Naive thymus-derived CD4-positive, alpha-beta T cell (primary cell): Measurements from ENCODE around the gene NRG3. TPM values are rescaled to one million over a fixed set of nuclear protein-coding genes. Genes with fewer than 3 reads are reported as not detected.

ENCODE experiments used
- ATAC-seq: fragments of 150-1000 bp; cut with Tn5 transposase; 2 replicates; pipeline ENCODE4 v1.10.0; 2021; ENCODE audit warnings: mild to moderate bottlenecking, moderate library complexity
- CTCF ChIA-PET: fragments of 350-600 bp; sonication (Branson Sonifier 250); formaldehyde crosslinking; loops from one replicate; lab custom pipeline; 2021; ENCODE audit warnings: antibody characterized with exemption; lab: Charles Lee
- POLR2A ChIA-PET: fragments of 350-600 bp; sonication (Branson Sonifier 250); formaldehyde crosslinking; loops from one replicate; lab custom pipeline; 2021; ENCODE audit warnings: antibody characterized with exemption, inconsistent platforms; lab: Charles Lee
- DNase-seq, 9 donors: peaks; one replicate each; pipeline versions ENCODE4 v3.0.0 to v3.0.0-alpha.2; 2020 to 2022; ENCODE audit warnings: mixed read lengths in 1 of 9
- H3K27ac ChIP-seq: one replicate; pipeline ENCODE4 v1.7.0; 2013; ENCODE audit warnings: mild to moderate bottlenecking, low read depth, low read length, moderate library complexity
- H3K27me3 ChIP-seq, 2 donors: one replicate each; pipeline ENCODE4 v1.7.0; 2013; ENCODE audit warnings: low read length in 2 of 2, mild to moderate bottlenecking in 2 of 2, moderate library complexity in 2 of 2; ENCODE audit not compliant: control insufficient read depth in 2 of 2, insufficient read depth in 2 of 2
- H3K36me3 ChIP-seq, 3 experiments: 1 replicate in 2 of 3; 2 replicates in 1 of 3; pipeline ENCODE4 v1.7.0; 2013; ENCODE audit warnings: low read length in 3 of 3, mild to moderate bottlenecking in 3 of 3, moderate library complexity in 1 of 3; ENCODE audit not compliant: insufficient read depth in 3 of 3, control insufficient read depth in 2 of 3
- H3K4me1 ChIP-seq, 2 donors: one replicate each; pipeline ENCODE4 v1.7.0; 2013; ENCODE audit warnings: low read length in 2 of 2, mild to moderate bottlenecking in 2 of 2, moderate library complexity in 1 of 2; ENCODE audit not compliant: control insufficient read depth in 2 of 2, insufficient read depth in 2 of 2
- H3K4me3 ChIP-seq: 2 replicates; pipeline ENCODE4 v1.7.0; 2013; ENCODE audit warnings: mild to moderate bottlenecking, low read length
- H3K9me3 ChIP-seq, 3 experiments: 1 replicate in 2 of 3; 2 replicates in 1 of 3; pipeline ENCODE4 v1.7.0; 2013; ENCODE audit warnings: low read length in 3 of 3; ENCODE audit not compliant: control insufficient read depth in 2 of 3
- H3K27ac Mint-ChIP-seq, 9 donors: one replicate each; pipeline ENCODE4 v1.8.0; 2020 to 2022; ENCODE audit warnings: mixed read lengths in 9 of 9, mild to moderate bottlenecking in 8 of 9, moderate library complexity in 5 of 9, inconsistent platforms in 2 of 9
- H3K27me3 Mint-ChIP-seq, 5 donors: one replicate each; pipeline ENCODE4 v1.8.0; 2021 to 2022; ENCODE audit warnings: mixed read lengths in 5 of 5, mild to moderate bottlenecking in 1 of 5
- H3K36me3 Mint-ChIP-seq, 5 donors: one replicate each; pipeline ENCODE4 v1.8.0; 2020 to 2022; ENCODE audit warnings: mixed read lengths in 5 of 5, mild to moderate bottlenecking in 3 of 5, inconsistent platforms in 1 of 5
- H3K4me1 Mint-ChIP-seq, 7 donors: one replicate each; pipeline ENCODE4 v1.8.0; 2020 to 2022; ENCODE audit warnings: mixed read lengths in 7 of 7, mild to moderate bottlenecking in 3 of 7, inconsistent platforms in 1 of 7
- H3K4me3 Mint-ChIP-seq, 10 donors: one replicate each; pipeline ENCODE4 v1.8.0; 2020 to 2022; ENCODE audit warnings: mild to moderate bottlenecking in 10 of 10, mixed read lengths in 10 of 10, moderate library complexity in 6 of 10, inconsistent platforms in 2 of 10
- H3K9me3 Mint-ChIP-seq, 11 donors: one replicate each; pipeline ENCODE4 v1.8.0; 2020 to 2022; ENCODE audit warnings: mixed read lengths in 11 of 11, mild to moderate bottlenecking in 4 of 11, inconsistent platforms in 1 of 11, moderate library complexity in 1 of 11
- intact Hi-C, 2 donors: fragments of 100-400 bp; cut with micrococcal nuclease; formaldehyde crosslinking; loops; one replicate each; pipeline ENCODE4 v1.15.1; 2023
- polyA plus RNA-seq, 2 donors: library from polyadenylated mRNA; unstranded; fragments of 300-500 nt; fragmentation: Illumina TruSeq; gene quantifications; one replicate each; pipeline ENCODE4 v1.2.3, GENCODE V29; 2021
- total RNA-seq, 6 experiments: library from RNA in 5 of 6; stranded (reverse) in 5 of 6; gene quantifications; 1 replicate in 5 of 6; 2 replicates in 1 of 6; pipeline ENCODE4 v1.2.3 and lab custom pipeline; 2021 to 2026

NRG3 gene
- total and polyA plus RNA-seq, 7 experiments from 2014 or later: not detected

DNA sequence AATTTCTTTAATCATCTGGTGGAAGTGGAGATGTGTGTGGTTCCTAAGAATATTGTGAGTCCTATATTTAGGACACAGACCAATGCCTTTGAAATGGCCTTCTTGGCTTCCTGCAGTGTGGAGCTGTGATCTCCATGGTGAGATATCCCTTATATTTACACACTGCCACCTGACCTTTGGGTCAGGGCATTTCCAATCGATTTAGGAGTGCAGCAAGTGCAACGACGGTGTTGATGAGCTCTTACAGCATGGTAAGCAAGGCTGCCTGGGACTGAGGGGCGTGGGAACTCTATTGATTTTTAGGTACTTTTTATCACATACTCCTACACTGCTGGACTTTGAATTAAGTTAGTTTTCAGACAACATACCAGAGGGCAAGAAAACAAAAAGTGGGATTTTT lies 146.0 kb downstream of the NRG3 start:
- intact Hi-C loops: no loop called here
- no peak for ATAC-seq

DNA sequence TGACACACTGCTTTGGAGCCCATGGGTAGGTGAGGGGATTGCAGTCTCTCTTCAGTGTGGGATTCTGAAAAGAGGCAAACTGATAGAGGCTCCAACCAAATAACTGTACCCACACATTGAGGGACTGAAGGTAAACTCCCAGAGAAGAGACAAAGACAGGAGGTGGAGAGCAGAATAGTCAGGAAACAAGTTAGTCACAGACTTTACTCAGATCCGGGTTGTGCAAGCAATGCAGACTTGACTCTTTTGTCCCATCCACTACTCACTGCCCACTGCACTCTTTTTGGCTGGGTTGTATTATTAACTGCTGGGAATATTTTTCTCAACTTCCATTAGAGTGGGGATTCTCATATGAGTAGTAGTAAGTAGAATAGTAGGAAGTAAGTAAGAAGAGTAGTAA lies 152.7 kb downstream of the NRG3 start:
- Mint-ChIP-seq H3K27ac (no peak overlapping the region), H3K36me3 (no peaks in the 10 kb centered on the region), H3K4me3 (no peak overlapping the region), H3K27me3 (no peaks in the 10 kb centered on the region), H3K9me3 (peaks cover 0 to 7% (median 3%) of the 10 kb centered on the region in 11 donors), H3K4me1 (no peaks in the 10 kb centered on the region)
- POLR2A ChIA-PET: no interaction called here
- Histone ChIP-seq H3K36me3 (no peaks in the 10 kb centered on the region), H3K4me3 (no peak overlapping the region), H3K9me3 (no peaks in the 10 kb centered on the region), H3K27me3 (no peaks in the 10 kb centered on the region), H3K27ac (no peak overlapping the region), H3K4me1 (no peaks in the 10 kb centered on the region)
- no peak for DNase-seq
- intact Hi-C loops: no loop called here
- ATAC-seq: no peak
- CTCF ChIA-PET: no interaction called here

More for the DNA sequence above, 146.0 kb downstream of the NRG3 start:
- no peak overlapping the region for H3K4me3 Mint-ChIP-seq
- H3K9me3 Mint-ChIP-seq: peaks cover 0 to 13% (median 5%) of the 10 kb centered on the region in 11 donors
- Histone ChIP-seq H3K27me3 (no peaks in the 10 kb centered on the region), H3K4me3 (no peak overlapping the region), H3K36me3 (no peaks in the 10 kb centered on the region), H3K27ac (no peak overlapping the region), H3K4me1 (no peaks in the 10 kb centered on the region), H3K9me3 (no peaks in the 10 kb centered on the region)
- no peaks in the 10 kb centered on the region for H3K4me1 Mint-ChIP-seq
- POLR2A ChIA-PET: no interaction called here
- no peak for DNase-seq
- H3K27ac Mint-ChIP-seq: no peak overlapping the region
- H3K36me3 Mint-ChIP-seq: no peaks in the 10 kb centered on the region
- CTCF ChIA-PET: no interaction called here
- no peaks in the 10 kb centered on the region for H3K27me3 Mint-ChIP-seq

DNA sequence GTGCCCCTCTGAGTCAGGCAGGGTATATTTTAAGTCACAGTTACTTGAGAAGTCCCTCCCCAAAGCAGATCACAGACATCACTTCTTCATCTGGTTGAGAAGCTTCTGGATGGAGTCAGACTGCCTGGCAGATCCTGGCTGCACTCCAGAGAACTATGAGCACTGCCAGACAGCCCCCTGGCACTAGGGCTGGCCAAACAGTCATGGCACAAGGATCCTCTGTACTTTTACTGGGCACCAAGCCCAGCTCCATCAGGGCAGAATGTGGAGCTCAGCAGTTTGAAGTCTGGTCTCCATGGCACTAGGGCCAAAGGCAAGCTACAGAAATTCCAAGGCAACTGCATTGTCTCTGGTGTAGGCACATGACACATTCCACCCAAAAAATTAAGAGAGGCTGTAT lies 162.1 kb downstream of the NRG3 start:
- no peaks in the 10 kb centered on the region for H3K36me3 Mint-ChIP-seq

DNA sequence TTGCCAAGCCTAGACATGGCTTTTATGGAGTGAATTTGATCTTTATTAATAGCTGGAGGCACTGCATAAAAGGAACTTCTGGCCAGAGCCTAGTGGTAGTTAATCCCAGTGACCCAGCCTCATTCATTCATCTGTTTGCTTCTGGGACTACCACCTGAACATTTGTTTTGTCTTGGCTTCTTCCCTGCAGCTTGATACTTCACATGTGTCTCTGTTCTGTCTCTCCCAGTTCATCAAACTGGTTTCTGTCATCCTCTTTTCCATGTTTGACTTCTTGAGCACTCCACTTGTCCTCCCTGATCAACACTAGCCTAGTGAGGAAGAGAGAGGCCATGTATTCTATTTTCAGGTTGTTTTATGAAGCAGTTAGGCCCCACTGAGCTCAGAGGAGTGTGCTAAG lies 163.6 kb downstream of the NRG3 start:
- H3K4me3 Mint-ChIP-seq: no peak overlapping the region
- Histone ChIP-seq H3K4me1 (no peaks in the 10 kb centered on the region), H3K4me3 (no peak overlapping the region), H3K27me3 (no peaks in the 10 kb centered on the region), H3K36me3 (no peaks in the 10 kb centered on the region), H3K9me3 (no peaks in the 10 kb centered on the region), H3K27ac (no peak overlapping the region)
- ATAC-seq (no peak), DNase-seq (no peak)
- peaks cover 0 to 11% (median 1%) of the 10 kb centered on the region in 11 donors for H3K9me3 Mint-ChIP-seq
- POLR2A ChIA-PET: no interaction called here
- no peaks in the 10 kb centered on the region for H3K36me3 Mint-ChIP-seq
- CTCF ChIA-PET: no interaction called here
- no peak overlapping the region for H3K27ac Mint-ChIP-seq
- no peaks in the 10 kb centered on the region for H3K27me3 Mint-ChIP-seq
- H3K4me1 Mint-ChIP-seq: no peaks in the 10 kb centered on the region
- intact Hi-C loops: no loop called here

More for the DNA sequence above, 162.1 kb downstream of the NRG3 start:
- no peak overlapping the region for H3K4me3 Mint-ChIP-seq
- H3K9me3 Mint-ChIP-seq: peaks cover 0 to 11% (median 1%) of the 10 kb centered on the region in 11 donors
- Histone ChIP-seq H3K27me3 (no peaks in the 10 kb centered on the region), H3K36me3 (no peaks in the 10 kb centered on the region), H3K9me3 (no peaks in the 10 kb centered on the region), H3K4me3 (no peak overlapping the region), H3K27ac (no peak overlapping the region), H3K4me1 (no peaks in the 10 kb centered on the region)
- no peak for ATAC-seq
- ChIA-PET POLR2A (no interaction called here), CTCF (no interaction called here)
- intact Hi-C loops: no loop called here
- no peaks in the 10 kb centered on the region for H3K27me3 Mint-ChIP-seq
- DNase-seq: no peak
- no peak overlapping the region for H3K27ac Mint-ChIP-seq
- no peaks in the 10 kb centered on the region for H3K4me1 Mint-ChIP-seq

DNA sequence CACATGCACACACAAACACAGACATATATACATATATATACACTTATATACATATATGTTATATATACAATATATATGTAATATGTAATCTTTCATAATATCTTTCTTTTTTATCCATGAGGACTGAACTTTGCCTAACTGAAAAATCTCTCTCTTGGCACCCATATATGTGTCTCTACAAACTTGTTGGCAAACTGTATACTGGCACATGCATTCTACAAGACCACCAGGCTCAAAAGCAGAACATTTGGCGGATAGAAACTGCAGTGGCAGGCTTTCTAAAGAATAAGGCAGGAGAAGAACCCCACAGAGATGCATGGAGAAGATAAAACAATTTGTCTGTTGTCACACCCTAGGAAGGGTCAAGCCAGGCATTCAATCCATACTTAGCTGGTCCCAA lies 165.3 kb downstream of the NRG3 start:
- H3K4me1 ChIP-seq: no peaks in the 10 kb centered on the region
- H3K4me3 ChIP-seq: no peak overlapping the region
- CTCF ChIA-PET: no interaction called here
- Mint-ChIP-seq H3K36me3 (no peaks in the 10 kb centered on the region), H3K27ac (no peak overlapping the region), H3K4me3 (no peak overlapping the region), H3K27me3 (no peaks in the 10 kb centered on the region), H3K4me1 (no peaks in the 10 kb centered on the region), H3K9me3 (peaks cover 0 to 11% (median 3%) of the 10 kb centered on the region in 11 donors)
- no peak for ATAC-seq
- POLR2A ChIA-PET: no interaction called here
- H3K27me3 ChIP-seq: no peaks in the 10 kb centered on the region
- no peak for DNase-seq
- no peak overlapping the region for H3K27ac ChIP-seq
- no peaks in the 10 kb centered on the region for H3K36me3 ChIP-seq
- intact Hi-C loops: no loop called here
- H3K9me3 ChIP-seq: no peaks in the 10 kb centered on the region

DNA sequence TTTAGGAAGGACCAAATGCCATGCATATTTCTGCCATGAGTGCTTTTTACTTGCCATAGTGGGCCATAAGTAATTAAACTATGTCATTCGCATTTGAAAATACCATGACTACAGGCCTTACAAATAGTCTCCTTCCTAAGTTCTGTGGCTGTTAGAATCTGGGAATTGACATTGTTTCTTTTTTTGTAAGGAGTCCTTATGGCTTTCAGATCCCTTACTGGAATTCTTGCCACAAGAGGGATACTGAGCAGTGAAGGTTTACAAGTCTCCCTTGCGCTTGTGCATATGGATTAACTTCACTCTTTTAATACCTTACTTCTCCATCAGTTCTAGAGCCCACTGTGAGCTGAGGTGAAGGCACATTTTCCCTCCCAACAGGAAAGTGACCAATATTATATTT lies 166.0 kb downstream of the NRG3 start:
- Histone ChIP-seq H3K4me3 (no peak overlapping the region), H3K27me3 (no peaks in the 10 kb centered on the region), H3K27ac (no peak overlapping the region), H3K9me3 (no peaks in the 10 kb centered on the region), H3K4me1 (no peaks in the 10 kb centered on the region), H3K36me3 (no peaks in the 10 kb centered on the region)
- intact Hi-C loops: no loop called here
- peaks cover 0 to 11% (median 3%) of the 10 kb centered on the region in 11 donors for H3K9me3 Mint-ChIP-seq
- no peak overlapping the region for H3K4me3 Mint-ChIP-seq
- ATAC-seq (no peak), DNase-seq (no peak)
- H3K4me1 Mint-ChIP-seq: no peaks in the 10 kb centered on the region
- no peaks in the 10 kb centered on the region for H3K27me3 Mint-ChIP-seq
- no peaks in the 10 kb centered on the region for H3K36me3 Mint-ChIP-seq
- POLR2A ChIA-PET: no interaction called here
- H3K27ac Mint-ChIP-seq: no peak overlapping the region
- CTCF ChIA-PET: no interaction called here

DNA sequence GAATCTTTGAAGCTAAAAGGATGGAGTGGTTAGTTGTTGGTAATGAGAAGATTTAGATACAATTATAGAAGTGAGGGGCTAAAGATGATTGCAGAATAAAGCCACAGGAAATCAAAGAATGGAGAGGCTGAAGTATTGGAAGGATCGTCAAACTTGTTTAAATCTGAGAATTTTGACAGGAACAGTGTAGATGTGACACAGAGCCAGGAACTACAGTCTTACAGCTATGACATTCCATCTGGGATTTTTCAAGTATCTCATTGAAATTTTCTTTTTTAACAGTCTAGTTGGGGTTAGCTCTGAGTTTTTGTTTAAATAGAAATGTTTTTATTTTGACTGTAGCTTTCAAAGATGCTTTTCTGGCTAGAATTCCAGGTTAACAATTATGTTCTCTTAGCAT lies 181.4 kb downstream of the NRG3 start:
- DNase-seq: no peak
- intact Hi-C loops: no loop called here
- Histone ChIP-seq H3K4me1 (no peaks in the 10 kb centered on the region), H3K27me3 (no peaks in the 10 kb centered on the region), H3K9me3 (no peaks in the 10 kb centered on the region), H3K27ac (no peak overlapping the region), H3K4me3 (no peak overlapping the region), H3K36me3 (no peaks in the 10 kb centered on the region)
- Mint-ChIP-seq H3K27ac (no peak overlapping the region), H3K36me3 (no peaks in the 10 kb centered on the region), H3K4me1 (no peaks in the 10 kb centered on the region), H3K27me3 (no peaks in the 10 kb centered on the region), H3K9me3 (peaks cover 0 to 3% (median 0%) of the 10 kb centered on the region in 11 donors), H3K4me3 (no peak overlapping the region)
- ChIA-PET POLR2A (no interaction called here), CTCF (no interaction called here)
- ATAC-seq: no peak
